T-helper 22 cell (primary cell): Measurements from ENCODE around the gene CCNA1.

Experiments
- DNase-seq: peaks from one replicate; pipeline ENCODE4 v3.0.0-alpha.2; 2020; ENCODE audit warnings: low read depth

Gene CCNA1

GRCh38 chr13:36454121-36454520 is 21.8 kb downstream of the CCNA1 start:
- DNase-seq, result no peak

GRCh38 chr13:36454987-36455386 is 22.7 kb downstream of the CCNA1 start:
- DNase-seq, result no peak

GRCh38 chr13:36456577-36456976 is 24.3 kb downstream of the CCNA1 start:
- no peak for DNase-seq

GRCh38 chr13:36461506-36461905 is 29.2 kb downstream of the CCNA1 start:
- no peak for DNase-seq

- DNase-seq, result no peak
These were observed 43.2 kb downstream of the CCNA1 start for GRCh38 chr13:36475468-36475867.

- DNase-seq, result no peak
These were observed 44.4 kb downstream of the CCNA1 start for GRCh38 chr13:36476661-36477060.

- no peak for DNase-seq
These were observed 48.6 kb downstream of the CCNA1 start for GRCh38 chr13:36480726-36481427.

GRCh38 chr13:36490055-36490454 is 57.8 kb downstream of the CCNA1 start:
- DNase-seq, result no peak
